ENCODE measurements around the gene ATP11A.

- TF ChIP-seq CTCF (IDR thresholded peaks at IDR 0.05) (no peak), POLR2A (IDR thresholded peaks at IDR 0.05) (no peak)
These were observed 208.9 kb downstream of the ATP11A start for GRCh38 chr13:112898621-112899280.
